Stimulated activated CD8-positive, alpha-beta memory T cell treated with anti-CD3 and anti-CD28 coated beads, Interleukin-7, amount 100 ng/mL, for 1 hour (primary cell): ENCODE data around the gene PHACTR3.
"Not testable (repeated sequence)": the region's sequence is repeated elsewhere in the genome, so short reads cannot be mapped to it uniquely, and the experiment has no call there.

Experiments
- DNase-seq, 2 donors: peaks; one replicate each; pipeline ENCODE4 v3.0.0-alpha.2; 2020; ENCODE audit warnings: low read depth in 2 of 2

PHACTR3 gene

GRCh38 chr20:59589086-59589684, 15.2 kb upstream of the PHACTR3 start:
- no peak for DNase-seq

DNA sequence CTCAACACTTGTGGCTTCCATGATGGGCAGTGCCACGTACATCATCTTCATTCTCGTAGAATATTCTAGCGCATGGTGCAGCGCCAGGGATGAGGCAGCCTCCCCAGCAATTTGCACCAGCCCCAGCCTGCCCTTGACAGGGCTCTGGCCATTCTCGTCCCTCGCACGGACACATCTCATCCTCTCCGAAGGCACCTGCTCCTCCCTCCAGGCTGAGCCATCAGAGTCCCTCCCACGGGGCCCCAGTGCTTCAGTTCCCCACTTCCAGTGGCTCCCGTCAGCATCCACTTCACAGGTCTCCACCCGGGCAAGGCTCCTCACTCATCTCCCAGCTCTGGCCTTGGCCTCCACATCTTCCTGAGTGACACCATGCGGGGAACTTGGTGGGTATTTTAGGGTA, 13.3 kb upstream of the PHACTR3 start:
- DNase-seq: no peak

GRCh38 chr20:59596690-59597089, 7.7 kb upstream of the PHACTR3 start:
- no peak for DNase-seq

- no peak for DNase-seq
Measured at GRCh38 chr20:59597240-59597639, 7.1 kb upstream of the PHACTR3 start.

GRCh38 chr20:59598625-59599310, 5.6 kb upstream of the PHACTR3 start:
- DNase-seq: no peak

DNA sequence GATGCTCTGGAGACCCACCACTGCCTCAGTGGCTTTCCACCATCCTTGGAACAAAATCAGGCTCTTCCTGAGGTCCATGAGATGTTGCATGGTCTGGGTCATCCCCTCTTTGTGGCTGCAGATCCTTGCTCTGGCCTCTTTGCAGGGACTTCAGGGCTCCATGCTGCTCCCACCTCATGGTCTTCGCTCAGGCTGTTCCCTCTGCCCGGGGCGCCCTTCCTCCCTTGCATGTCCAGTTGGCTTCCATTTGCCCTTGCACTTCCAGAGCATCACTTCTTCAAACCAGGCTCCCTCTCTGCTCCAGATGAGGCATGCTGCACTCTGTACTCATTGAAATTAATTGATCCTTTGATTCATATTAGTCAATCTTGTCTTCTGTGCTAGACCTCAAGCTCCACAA, 4.4 kb upstream of the PHACTR3 start:
- no peak for DNase-seq

DNA sequence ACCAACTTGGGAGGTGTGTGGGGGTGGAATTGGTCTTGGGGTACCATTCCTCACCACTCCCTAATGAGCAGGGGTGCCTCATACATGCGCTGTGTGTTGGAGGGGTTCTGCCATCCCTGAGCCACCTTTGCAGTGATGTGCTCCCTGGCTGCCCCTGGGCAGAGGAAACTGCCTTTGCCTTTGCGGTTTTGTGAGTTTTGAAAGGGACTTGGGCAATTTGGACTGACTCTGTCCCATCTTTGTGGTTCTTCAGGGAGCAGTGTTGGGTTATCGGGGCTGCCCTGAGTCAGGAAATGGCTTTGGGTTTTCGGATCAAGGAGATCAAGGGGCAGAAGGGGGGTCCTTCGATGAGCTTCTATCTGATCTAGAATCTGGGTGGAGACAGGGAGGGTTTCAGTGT, 3.9 kb upstream of the PHACTR3 start:
- no peak for DNase-seq

- DNase-seq: no peak
Measured at GRCh38 chr20:59602546-59603080, 1.7 kb upstream of the PHACTR3 start.

GRCh38 chr20:59603176-59603575, 1.2 kb upstream of the PHACTR3 start:
- DNase-seq: no peak

- DNase-seq: no peak
Measured at GRCh38 chr20:59604741-59605600, 631 bp downstream of the PHACTR3 start.

- no peak for DNase-seq
Measured at GRCh38 chr20:59605601-59606364, 1.4 kb downstream of the PHACTR3 start.

DNA sequence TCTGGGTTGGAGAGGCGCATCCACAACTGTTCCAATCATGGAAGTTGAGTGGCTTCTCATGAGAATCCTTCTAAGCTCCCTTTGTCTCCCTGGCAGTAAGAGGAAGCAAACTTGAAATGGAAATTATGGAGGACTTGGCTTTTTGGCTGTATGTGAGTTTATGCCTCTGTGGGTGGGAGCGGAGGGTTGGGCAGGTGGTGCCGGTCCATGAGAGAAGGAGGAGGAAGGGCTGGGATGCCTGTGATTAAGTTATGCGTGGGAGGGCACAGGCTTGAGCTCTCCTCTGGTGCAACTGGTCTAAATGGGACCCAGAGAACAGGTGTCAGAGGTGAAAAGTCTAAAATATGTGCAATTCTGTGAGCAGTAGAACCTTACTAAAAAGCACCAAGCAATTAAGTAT, 2.2 kb downstream of the PHACTR3 start:
- DNase-seq: no peak

DNA sequence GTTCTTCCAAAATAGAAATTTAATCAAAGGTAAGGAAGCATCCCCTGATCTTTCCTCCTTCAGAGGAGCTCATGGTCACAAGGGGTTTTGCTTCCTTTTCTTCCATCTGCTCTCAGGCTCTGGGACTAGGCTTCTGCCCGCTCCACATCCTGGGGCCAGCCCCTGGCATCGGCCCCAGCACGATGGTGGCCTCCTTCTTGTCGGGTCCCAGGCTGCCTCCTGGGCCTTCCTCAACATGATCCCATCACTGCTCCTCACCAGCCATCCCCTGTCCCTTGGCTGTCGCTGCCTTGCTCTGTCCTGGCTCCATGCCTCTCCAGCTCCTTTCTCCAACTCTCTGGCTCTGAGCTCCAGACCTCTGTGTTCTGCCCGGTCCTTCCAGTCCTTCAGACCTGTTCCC, 4.1 kb downstream of the PHACTR3 start:
- DNase-seq: no peak

- DNase-seq: no peak
Measured at GRCh38 chr20:59608871-59609270, 4.5 kb downstream of the PHACTR3 start.

GRCh38 chr20:59611286-59611685, 6.9 kb downstream of the PHACTR3 start:
- no peak for DNase-seq

GRCh38 chr20:59613861-59614260, 9.5 kb downstream of the PHACTR3 start:
- DNase-seq: no peak

DNA sequence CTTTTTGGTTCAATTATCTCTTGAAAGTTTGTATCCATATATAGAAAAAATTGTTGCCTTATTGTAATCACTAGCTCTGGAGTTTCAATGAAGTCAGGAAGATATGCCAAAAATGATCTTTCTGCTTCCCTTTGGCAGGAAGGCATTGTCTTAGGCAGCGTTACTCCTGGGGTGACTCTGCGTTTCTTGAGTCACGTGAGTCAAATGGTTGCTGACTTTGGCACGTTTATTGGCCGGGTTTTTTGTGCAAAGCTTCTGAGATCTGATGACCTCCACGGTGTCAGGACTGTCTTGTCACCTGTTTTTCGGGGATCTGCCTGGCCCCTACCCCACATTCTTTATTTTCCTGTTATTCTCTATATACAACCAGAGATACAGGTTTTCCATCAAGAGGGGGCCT, 10.4 kb downstream of the PHACTR3 start:
- DNase-seq: no peak

DNA sequence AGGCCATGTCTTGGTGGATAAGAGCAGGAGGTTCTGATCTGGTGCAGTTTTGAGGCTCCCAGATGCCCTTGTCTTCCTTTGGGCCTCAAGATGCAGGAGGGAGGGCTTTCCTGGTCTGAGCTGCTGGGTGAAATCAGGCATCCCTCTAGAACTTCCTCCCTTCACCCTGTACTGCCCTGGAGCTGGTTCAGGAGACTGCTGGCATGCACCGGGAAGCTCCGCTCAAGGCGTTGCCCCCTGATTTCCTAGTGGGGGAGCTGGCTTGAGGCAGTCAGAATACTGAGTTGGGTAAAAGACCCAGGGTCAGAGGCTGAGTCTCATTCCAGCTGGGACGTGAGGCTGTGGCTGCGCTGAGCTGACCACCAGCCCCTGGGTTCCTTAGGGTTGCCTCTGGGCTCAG, 12.0 kb downstream of the PHACTR3 start:
- DNase-seq: no peak

GRCh38 chr20:59617221-59617620, 12.9 kb downstream of the PHACTR3 start:
- no peak for DNase-seq

DNA sequence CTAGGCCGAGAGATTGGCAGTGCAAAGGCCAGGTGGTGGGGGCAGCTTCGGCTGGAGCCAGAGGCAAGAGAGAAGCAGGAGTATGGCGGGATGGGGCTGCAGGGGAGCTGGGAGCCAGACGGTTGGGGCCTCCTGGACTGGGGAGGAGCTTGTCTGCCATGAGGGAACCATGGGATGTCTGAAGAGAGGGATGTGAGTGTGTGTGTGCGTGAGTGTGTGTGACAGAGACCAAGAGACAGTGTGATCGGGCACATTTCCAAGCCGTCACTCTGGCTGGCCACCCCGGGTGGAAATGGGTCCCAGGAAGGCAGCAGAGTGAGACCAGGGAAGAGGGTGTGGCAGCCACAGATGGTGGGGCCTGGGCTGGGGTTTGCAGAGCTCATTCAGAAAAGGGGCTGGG, 13.8 kb downstream of the PHACTR3 start:
- DNase-seq: no peak

GRCh38 chr20:59618585-59618984, 14.2 kb downstream of the PHACTR3 start:
- DNase-seq: not testable (repeated sequence)
